WTC11 (cell line): ENCODE measurements around the gene SEC31B.

Source experiments
- ATF1 ChIP-seq: sonication (generic); formaldehyde crosslinking; IDR thresholded peaks from 2 replicates; pipeline ENCODE4 v1.8.1; 2023; ENCODE audit warnings: mild to moderate bottlenecking, moderate library complexity, missing genetic modification reagents
- CTCF ChIP-seq: fragments of 200-600 bp; IDR thresholded peaks from 2 replicates; pipeline ENCODE4 v1.8.0; 2022; ENCODE audit warnings: antibody characterized with exemption
- ESRRA ChIP-seq: sonication (generic); formaldehyde crosslinking; IDR thresholded peaks from 2 replicates; pipeline ENCODE4 v1.8.1; 2022; ENCODE audit warnings: mild to moderate bottlenecking, missing genetic modification reagents, borderline replicate concordance
- ETV6 ChIP-seq: sonication (generic); formaldehyde crosslinking; IDR thresholded peaks from 2 replicates; pipeline ENCODE4 v1.8.1; 2022; ENCODE audit warnings: mild to moderate bottlenecking, missing genetic modification reagents
- FOXP4 ChIP-seq: sonication (generic); formaldehyde crosslinking; IDR thresholded peaks from 2 replicates; pipeline ENCODE4 v1.8.0; 2022; ENCODE audit warnings: mild to moderate bottlenecking, missing genetic modification reagents
- GTF2I ChIP-seq: fragments of 250-450 bp; sonication (Bioruptor Pico); conservative IDR thresholded peaks from 2 replicates; pipeline ENCODE4 v1.4.0; 2021; ENCODE audit warnings: mild to moderate bottlenecking
- SMAD3 ChIP-seq: sonication (generic); formaldehyde crosslinking; IDR thresholded peaks from 2 replicates; pipeline ENCODE4 v1.8.0; 2022; ENCODE audit warnings: missing genetic modification reagents, mild to moderate bottlenecking, borderline replicate concordance
- USF1 ChIP-seq: sonication (generic); formaldehyde crosslinking; IDR thresholded peaks from 2 replicates; pipeline ENCODE4 v1.8.0; 2022; ENCODE audit warnings: mild to moderate bottlenecking, missing genetic modification reagents
- USF2 ChIP-seq: sonication (generic); formaldehyde crosslinking; IDR thresholded peaks from 2 replicates; pipeline ENCODE4 v1.8.1; 2023; ENCODE audit warnings: mild to moderate bottlenecking, missing genetic modification reagents, moderate library complexity
- ZNF396 ChIP-seq: fragments of 250-450 bp; sonication (Bioruptor Pico); IDR thresholded peaks from 2 replicates; pipeline ENCODE4 v1.8.0; 2021; ENCODE audit warnings: mild to moderate bottlenecking, moderate library complexity, borderline replicate concordance

- TF ChIP-seq USF1 (CRISPR knock-in tag), result no peak
- no peak for TF ChIP-seq CTCF
- no peak for TF ChIP-seq ATF1
- no peak for TF ChIP-seq ZNF396 (CRISPR knock-in tag)
- no peak for TF ChIP-seq GTF2I
- TF ChIP-seq SMAD3 (CRISPR knock-in tag), result no peak
- TF ChIP-seq ETV6 (CRISPR knock-in tag), result no peak
- no peak for TF ChIP-seq USF2
- no peak for TF ChIP-seq ESRRA (CRISPR knock-in tag)
- TF ChIP-seq FOXP4 (CRISPR knock-in tag), result no peak
Measured at GRCh38 chr10:100442548-100442947, 77.1 kb downstream of the SEC31B start.
